ENCODE data around the gene CFAP97D1. TPM values are rescaled to one million over a fixed set of nuclear protein-coding genes. Genes with fewer than 3 reads are reported as not detected.

Gene CFAP97D1
- total and polyA plus RNA-seq, 7 experiments from 2014 or later = not detected

DNA sequence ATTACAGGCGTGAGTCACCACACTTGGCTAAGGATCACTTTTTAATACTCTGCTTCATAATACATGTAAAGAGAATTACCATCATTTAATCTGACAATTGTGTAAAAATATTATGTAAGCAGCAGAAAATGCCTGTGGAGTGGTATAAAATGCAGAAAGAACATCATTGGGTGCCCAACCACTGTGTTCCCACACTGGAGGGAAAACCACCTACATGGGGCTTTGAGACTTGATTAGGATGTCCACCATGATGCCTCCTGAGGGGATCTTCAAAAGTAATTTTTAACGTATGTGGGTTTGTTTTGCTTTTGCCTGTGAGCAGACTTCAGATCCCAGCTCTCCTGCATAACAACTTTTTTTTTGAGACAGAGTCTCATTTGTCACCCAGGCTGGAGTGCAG, 18.8 kb downstream of the CFAP97D1 start:
- Mint-ChIP-seq H3K27ac (no peak overlapping the region), H3K4me1 (no peaks in the 10 kb centered on the region), H3K4me3 (no peak overlapping the region), H3K36me3 (no peaks in the 10 kb centered on the region), H3K27me3 (peaks cover 6 to 51% (median 18%) of the 10 kb centered on the region in 5 donors), H3K9me3 (no peaks in the 10 kb centered on the region)
- intact Hi-C loops (cut with micrococcal nuclease) = no loop called here
- DNase-seq (no peak), ATAC-seq (no peak)
- H3K4me3 ChIP-seq (ENCODE audit: low read length) = no peak overlapping the region
- POLR2A ChIA-PET = no interaction called here
- no peaks in the 10 kb centered on the region for H3K9me3 ChIP-seq (ENCODE audit: control insufficient read depth in 2 of 3, low read length in 3 of 3)
- CTCF ChIA-PET = no interaction called here
- no peaks in the 10 kb centered on the region for H3K36me3 ChIP-seq (ENCODE audit: control insufficient read depth in 2 of 3, insufficient read depth in 3 of 3, low read length in 3 of 3)
- no peaks in the 10 kb centered on the region for H3K4me1 ChIP-seq (ENCODE audit: control insufficient read depth in 2 of 2, insufficient read depth in 2 of 2, low read length in 2 of 2)
- no peaks in the 10 kb centered on the region for H3K27me3 ChIP-seq (ENCODE audit: control insufficient read depth in 2 of 2, insufficient read depth in 2 of 2, low read length in 2 of 2)
- no peak overlapping the region for H3K27ac ChIP-seq (ENCODE audit: low read depth, low read length)

DNA sequence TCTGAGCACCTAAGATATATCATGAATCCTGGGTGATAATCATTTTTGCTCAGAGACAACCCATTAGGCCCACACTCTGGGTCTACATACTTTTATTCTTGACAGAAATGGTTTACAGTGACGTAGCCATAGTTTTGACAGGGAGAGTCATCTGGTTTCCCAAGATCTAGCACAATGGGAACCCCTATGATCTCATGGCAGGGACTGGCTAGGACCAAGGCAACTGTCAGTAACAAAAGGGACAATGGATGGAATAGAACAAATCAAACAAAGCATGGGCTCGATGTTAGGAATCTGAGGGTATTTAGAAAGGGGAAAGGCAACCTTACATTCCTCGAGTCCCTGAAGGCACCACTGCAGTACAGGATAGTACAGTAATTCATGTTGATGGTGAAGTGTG, 20.5 kb downstream of the CFAP97D1 start:
- Histone ChIP-seq H3K4me3 (ENCODE audit: low read length) (no peak overlapping the region), H3K9me3 (ENCODE audit: control insufficient read depth in 2 of 3, low read length in 3 of 3) (no peaks in the 10 kb centered on the region), H3K27me3 (ENCODE audit: control insufficient read depth in 2 of 2, insufficient read depth in 2 of 2, low read length in 2 of 2) (no peaks in the 10 kb centered on the region), H3K27ac (ENCODE audit: low read depth, low read length) (no peak overlapping the region), H3K4me1 (ENCODE audit: control insufficient read depth in 2 of 2, insufficient read depth in 2 of 2, low read length in 2 of 2) (no peaks in the 10 kb centered on the region), H3K36me3 (ENCODE audit: control insufficient read depth in 2 of 3, insufficient read depth in 3 of 3, low read length in 3 of 3) (no peaks in the 10 kb centered on the region)
- Mint-ChIP-seq H3K36me3 (no peaks in the 10 kb centered on the region), H3K4me1 (no peaks in the 10 kb centered on the region), H3K9me3 (no peaks in the 10 kb centered on the region), H3K27me3 (peaks cover 9 to 54% (median 18%) of the 10 kb centered on the region in 5 donors), H3K4me3 (no peak overlapping the region), H3K27ac (no peak overlapping the region)
- ATAC-seq (no peak), DNase-seq (no peak)
- intact Hi-C loops (cut with micrococcal nuclease) = no loop called here
- ChIA-PET CTCF (no interaction called here), POLR2A (no interaction called here)

DNA sequence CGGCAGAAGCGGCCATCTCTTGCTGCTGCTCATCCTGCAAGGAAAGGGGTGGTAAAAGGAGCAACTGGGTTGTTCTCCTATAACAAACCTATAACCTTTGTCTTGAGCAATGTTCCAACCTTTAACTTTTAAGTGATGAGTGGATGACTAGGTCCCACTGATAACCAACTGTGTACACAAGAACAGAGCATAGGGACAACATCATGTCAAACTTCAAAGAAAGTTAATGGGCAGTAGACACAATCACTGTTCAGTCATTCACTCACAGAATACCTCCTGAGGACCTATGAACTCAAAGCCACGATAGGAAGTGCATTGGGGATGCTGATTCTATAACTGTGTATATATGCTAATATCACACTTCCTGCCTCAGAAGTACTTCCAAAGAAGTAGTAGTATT, 21.6 kb downstream of the CFAP97D1 start:
- intact Hi-C loops (cut with micrococcal nuclease) = no loop called here
- ChIA-PET CTCF (no interaction called here), POLR2A (no interaction called here)

DNA sequence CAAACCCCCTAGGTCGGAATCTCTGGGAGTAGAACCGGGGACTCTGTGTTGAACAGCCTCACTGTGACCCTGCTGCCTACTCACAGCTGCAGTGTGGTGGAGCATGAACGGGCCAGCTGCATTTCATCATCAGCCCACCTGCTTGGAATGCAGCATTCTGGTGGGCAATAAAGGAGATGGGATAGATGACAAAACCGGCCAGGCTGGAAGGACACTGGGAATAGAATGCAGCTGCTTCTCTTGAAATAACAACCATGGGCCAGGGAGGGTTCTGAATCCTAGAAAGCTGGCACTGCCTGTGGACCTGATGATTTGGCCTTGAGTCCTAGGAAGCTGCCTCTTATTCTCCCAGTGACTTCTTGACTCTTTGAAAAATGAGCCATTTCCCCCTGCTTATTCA, 23.5 kb downstream of the CFAP97D1 start:
- CTCF ChIA-PET = no interaction called here
- H3K4me1 ChIP-seq (ENCODE audit: control insufficient read depth in 2 of 2, insufficient read depth in 2 of 2, low read length in 2 of 2) = no peaks in the 10 kb centered on the region
- ATAC-seq (no peak), DNase-seq (no peak)
- Mint-ChIP-seq H3K4me3 (no peak overlapping the region), H3K4me1 (no peaks in the 10 kb centered on the region), H3K27me3 (peaks cover 9 to 45% (median 12%) of the 10 kb centered on the region in 5 donors), H3K27ac (no peak overlapping the region), H3K36me3 (no peaks in the 10 kb centered on the region), H3K9me3 (no peaks in the 10 kb centered on the region)
- H3K27ac ChIP-seq (ENCODE audit: low read depth, low read length) = no peak overlapping the region
- POLR2A ChIA-PET = no interaction called here
- intact Hi-C loops (cut with micrococcal nuclease) = no loop called here
- no peaks in the 10 kb centered on the region for H3K9me3 ChIP-seq (ENCODE audit: control insufficient read depth in 2 of 3, low read length in 3 of 3)
- no peaks in the 10 kb centered on the region for H3K36me3 ChIP-seq (ENCODE audit: control insufficient read depth in 2 of 3, insufficient read depth in 3 of 3, low read length in 3 of 3)
- no peaks in the 10 kb centered on the region for H3K27me3 ChIP-seq (ENCODE audit: control insufficient read depth in 2 of 2, insufficient read depth in 2 of 2, low read length in 2 of 2)
- no peak overlapping the region for H3K4me3 ChIP-seq (ENCODE audit: low read length)

More for the DNA sequence above, 21.6 kb downstream of the CFAP97D1 start:
- Mint-ChIP-seq H3K27ac (no peak overlapping the region), H3K4me3 (no peak overlapping the region), H3K36me3 (no peaks in the 10 kb centered on the region), H3K27me3 (peaks cover 9 to 46% (median 17%) of the 10 kb centered on the region in 5 donors), H3K9me3 (no peaks in the 10 kb centered on the region), H3K4me1 (no peaks in the 10 kb centered on the region)
- H3K4me1 ChIP-seq (ENCODE audit: control insufficient read depth in 2 of 2, insufficient read depth in 2 of 2, low read length in 2 of 2) = no peaks in the 10 kb centered on the region
- DNase-seq (no peak), ATAC-seq (no peak)
- H3K27me3 ChIP-seq (ENCODE audit: control insufficient read depth in 2 of 2, insufficient read depth in 2 of 2, low read length in 2 of 2) = no peaks in the 10 kb centered on the region
- H3K36me3 ChIP-seq (ENCODE audit: control insufficient read depth in 2 of 3, insufficient read depth in 3 of 3, low read length in 3 of 3) = no peaks in the 10 kb centered on the region
- no peaks in the 10 kb centered on the region for H3K9me3 ChIP-seq (ENCODE audit: control insufficient read depth in 2 of 3, low read length in 3 of 3)
- no peak overlapping the region for H3K4me3 ChIP-seq (ENCODE audit: low read length)
- H3K27ac ChIP-seq (ENCODE audit: low read depth, low read length) = no peak overlapping the region

DNA sequence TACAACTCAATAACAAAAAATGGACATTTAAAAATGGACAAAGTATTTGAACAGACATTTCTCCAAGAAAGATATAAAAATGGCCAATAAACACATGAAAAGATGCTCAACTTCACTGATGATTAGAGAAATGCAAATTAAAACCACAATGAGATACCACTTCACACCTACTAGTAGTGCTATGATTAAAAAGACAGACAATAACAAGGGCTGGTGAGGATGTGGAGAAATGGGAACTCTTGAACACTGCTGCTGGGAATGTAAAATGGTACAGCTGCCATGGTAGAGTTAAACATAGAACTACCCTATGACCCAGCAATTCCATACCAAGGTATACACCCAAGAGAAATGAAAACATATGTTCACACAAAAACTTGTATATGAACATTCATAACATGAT, 24.9 kb downstream of the CFAP97D1 start:
- no peaks in the 10 kb centered on the region for H3K27me3 ChIP-seq (ENCODE audit: control insufficient read depth in 2 of 2, insufficient read depth in 2 of 2, low read length in 2 of 2)
- DNase-seq (no peak), ATAC-seq (no peak)
- Mint-ChIP-seq H3K9me3 (no peaks in the 10 kb centered on the region), H3K27me3 (peaks cover 4 to 47% (median 11%) of the 10 kb centered on the region in 5 donors), H3K4me3 (no peak overlapping the region), H3K36me3 (no peaks in the 10 kb centered on the region), H3K27ac (no peak overlapping the region), H3K4me1 (no peaks in the 10 kb centered on the region)
- ChIA-PET POLR2A (no interaction called here), CTCF (no interaction called here)
- H3K4me3 ChIP-seq (ENCODE audit: low read length) = no peak overlapping the region
- no peak overlapping the region for H3K27ac ChIP-seq (ENCODE audit: low read depth, low read length)
- no peaks in the 10 kb centered on the region for H3K36me3 ChIP-seq (ENCODE audit: control insufficient read depth in 2 of 3, insufficient read depth in 3 of 3, low read length in 3 of 3)
- H3K4me1 ChIP-seq (ENCODE audit: control insufficient read depth in 2 of 2, insufficient read depth in 2 of 2, low read length in 2 of 2) = no peaks in the 10 kb centered on the region
- intact Hi-C loops (cut with micrococcal nuclease) = no loop called here
- no peaks in the 10 kb centered on the region for H3K9me3 ChIP-seq (ENCODE audit: control insufficient read depth in 2 of 3, low read length in 3 of 3)

DNA sequence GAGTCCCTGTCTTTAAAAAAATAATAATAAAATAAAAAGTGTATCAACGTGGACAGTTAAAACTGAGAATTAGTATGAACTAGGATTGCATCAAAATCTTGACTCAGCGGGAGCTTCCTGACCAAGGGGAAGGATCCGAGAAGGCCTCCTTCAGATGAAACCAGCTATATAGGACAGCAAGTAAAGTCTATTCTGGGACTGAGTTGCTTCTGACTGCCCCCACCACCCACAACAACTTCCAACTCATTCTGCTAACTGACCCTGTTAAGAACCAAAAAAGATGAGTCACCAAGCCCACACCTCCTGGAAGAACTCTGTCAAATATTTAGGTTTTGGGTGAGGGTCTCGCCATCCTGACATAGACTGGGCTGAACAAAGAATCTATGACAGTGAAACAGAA, 27.8 kb downstream of the CFAP97D1 start:
- Mint-ChIP-seq H3K4me1 (no peaks in the 10 kb centered on the region), H3K36me3 (no peaks in the 10 kb centered on the region), H3K27me3 (peaks cover 3 to 42% (median 8%) of the 10 kb centered on the region in 5 donors), H3K27ac (no peak overlapping the region), H3K9me3 (no peaks in the 10 kb centered on the region), H3K4me3 (no peak overlapping the region)
- H3K9me3 ChIP-seq (ENCODE audit: control insufficient read depth in 2 of 3, low read length in 3 of 3) = no peaks in the 10 kb centered on the region
- no peak overlapping the region for H3K4me3 ChIP-seq (ENCODE audit: low read length)
- no peak for DNase-seq
- H3K27ac ChIP-seq (ENCODE audit: low read depth, low read length) = no peak overlapping the region
- intact Hi-C loops (cut with micrococcal nuclease) = no loop called here
- ChIA-PET CTCF (no interaction called here), POLR2A (no interaction called here)
- no peaks in the 10 kb centered on the region for H3K36me3 ChIP-seq (ENCODE audit: control insufficient read depth in 2 of 3, insufficient read depth in 3 of 3, low read length in 3 of 3)
- H3K27me3 ChIP-seq (ENCODE audit: control insufficient read depth in 2 of 2, insufficient read depth in 2 of 2, low read length in 2 of 2) = no peaks in the 10 kb centered on the region
- no peak for ATAC-seq
- no peaks in the 10 kb centered on the region for H3K4me1 ChIP-seq (ENCODE audit: control insufficient read depth in 2 of 2, insufficient read depth in 2 of 2, low read length in 2 of 2)

DNA sequence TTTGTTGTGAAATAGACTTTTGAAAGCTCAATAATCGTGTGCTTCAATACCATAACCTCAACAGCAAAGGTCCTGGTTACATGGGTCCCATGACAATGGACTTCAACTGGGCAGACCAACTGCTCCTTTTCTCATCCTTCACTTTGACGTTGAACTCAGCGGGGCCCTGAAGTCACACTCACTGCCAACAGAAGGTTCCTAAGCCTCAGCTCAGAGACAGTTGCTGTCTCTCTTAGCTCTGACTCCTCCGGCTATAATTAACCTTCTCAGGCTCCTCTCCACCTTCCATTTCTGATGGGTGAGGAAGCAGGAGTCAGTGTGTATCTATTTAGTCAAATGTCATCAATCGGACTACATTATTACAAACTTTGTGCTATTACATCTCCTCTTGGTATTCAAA, 28.9 kb downstream of the CFAP97D1 start:
- no peak overlapping the region for H3K27ac Mint-ChIP-seq

More for the DNA sequence above, 28.9 kb downstream of the CFAP97D1 start:
- POLR2A ChIA-PET = no interaction called here
- H3K27me3 ChIP-seq (ENCODE audit: control insufficient read depth in 2 of 2, insufficient read depth in 2 of 2, low read length in 2 of 2) = no peaks in the 10 kb centered on the region
- CTCF ChIA-PET = no interaction called here
- H3K4me1 ChIP-seq (ENCODE audit: control insufficient read depth in 2 of 2, insufficient read depth in 2 of 2, low read length in 2 of 2) = no peaks in the 10 kb centered on the region
- peaks cover 0 to 33% (median 8%) of the 10 kb centered on the region in 5 donors for H3K27me3 Mint-ChIP-seq
- H3K36me3 ChIP-seq (ENCODE audit: control insufficient read depth in 2 of 3, insufficient read depth in 3 of 3, low read length in 3 of 3) = no peaks in the 10 kb centered on the region
- no peak overlapping the region for H3K4me3 Mint-ChIP-seq
- intact Hi-C loops (cut with micrococcal nuclease) = no loop called here
- H3K27ac ChIP-seq (ENCODE audit: low read depth, low read length) = no peak overlapping the region
- no peak for DNase-seq
- no peaks in the 10 kb centered on the region for H3K4me1 Mint-ChIP-seq
- no peaks in the 10 kb centered on the region for H3K9me3 Mint-ChIP-seq
- H3K9me3 ChIP-seq (ENCODE audit: control insufficient read depth in 2 of 3, low read length in 3 of 3) = no peaks in the 10 kb centered on the region
- H3K36me3 Mint-ChIP-seq = no peaks in the 10 kb centered on the region
- no peak for ATAC-seq
- no peak overlapping the region for H3K4me3 ChIP-seq (ENCODE audit: low read length)
